DOHH2 (cell line): ENCODE results near the gene MCAT.

Experiments used
- CTCF ChIP-seq: fragments of 200-600 bp; sonication (generic); IDR thresholded peaks from one replicate; pipeline ENCODE4 v1.5.1; 2014; ENCODE audit warnings: antibody characterized with exemption, mild to moderate bottlenecking, low read depth, low read length; ENCODE audit not compliant: poor library complexity, severe bottlenecking
- EZH2phosphoT487 ChIP-seq: fragments of 200-600 bp; sonication (generic); IDR thresholded peaks from 2 replicates; pipeline ENCODE4 v1.6.1; 2017; ENCODE audit warnings: borderline replicate concordance, mild to moderate bottlenecking, antibody characterized with exemption, low read length, moderate library complexity, mixed read lengths

- TF ChIP-seq CTCF (no peak), EZH2phosphoT487 (no peak)
Observed at GRCh38 chr22:43106302-43106701, 36.9 kb downstream of the MCAT start.
